GM23338 (cell line): Measurements from ENCODE around the gene TRAIP. TPM values are rescaled to one million over a fixed set of nuclear protein-coding genes. Genes with fewer than 3 reads are reported as not detected.

Experiments used
- ATAC-seq: fragments of 200-7000 bp; cut with Tn5 transposase; 3 replicates; pipeline ENCODE4 v1.9.1; 2020
- DNase-seq: peaks from one replicate; pipeline ENCODE4 v3.0.0-alpha.2; 2015; ENCODE audit warnings: low spot score
- H2AFZ ChIP-seq: fragments of 200-600 bp; sonication (generic); 2 replicates; pipeline ENCODE4 v1.8.0; 2016; ENCODE audit warnings: antibody characterized with exemption, mild to moderate bottlenecking, moderate library complexity
- H3F3A ChIP-seq: fragments of 200-600 bp; sonication (generic); replicated peaks from 2 replicates; pipeline ENCODE4 v1.8.0; 2017; ENCODE audit warnings: antibody characterized with exemption, mixed run types, low read depth
- H3K27ac ChIP-seq: fragments of 200-600 bp; sonication (generic); 2 replicates; pipeline ENCODE4 v1.6.1; 2016; ENCODE audit warnings: low read depth
- H3K27me3 ChIP-seq: fragments of 200-600 bp; sonication (generic); 2 replicates; pipeline ENCODE4 v1.8.0; 2016; ENCODE audit warnings: mild to moderate bottlenecking, mixed run types, moderate library complexity; ENCODE audit not compliant: insufficient read depth
- H3K36me3 ChIP-seq: fragments of 200-600 bp; sonication (generic); 2 replicates; pipeline ENCODE4 v1.8.0; 2016; ENCODE audit warnings: mild to moderate bottlenecking; ENCODE audit not compliant: insufficient read depth
- H3K4me1 ChIP-seq: fragments of 200-600 bp; sonication (generic); 2 replicates; pipeline ENCODE4 v1.8.0; 2016; ENCODE audit warnings: mild to moderate bottlenecking, moderate library complexity; ENCODE audit not compliant: insufficient read depth
- H3K4me2 ChIP-seq: fragments of 200-600 bp; sonication (generic); 2 replicates; pipeline ENCODE4 v1.7.1; 2017; ENCODE audit warnings: mixed run types
- H3K4me3 ChIP-seq: fragments of 200-600 bp; sonication (generic); 2 replicates; pipeline ENCODE4 v1.6.1; 2016; ENCODE audit warnings: mixed run types
- H3K79me2 ChIP-seq: fragments of 200-600 bp; sonication (generic); replicated peaks from 2 replicates; pipeline ENCODE4 v1.8.0; 2017; ENCODE audit warnings: mild to moderate bottlenecking; ENCODE audit not compliant: insufficient read depth
- H3K9me2 ChIP-seq: fragments of 200-600 bp; sonication (generic); 2 replicates; pipeline ENCODE4 v1.8.0; 2017; ENCODE audit not compliant: insufficient read depth
- H4K20me1 ChIP-seq: fragments of 200-600 bp; sonication (generic); replicated peaks from 2 replicates; pipeline ENCODE4 v1.8.0; 2017; ENCODE audit warnings: mild to moderate bottlenecking; ENCODE audit not compliant: insufficient read depth
- H3K27ac Mint-ChIP-seq: 2 replicates; pipeline ENCODE4 v1.8.0; 2020; ENCODE audit warnings: inconsistent platforms, mild to moderate bottlenecking, moderate library complexity, mixed read lengths
- H3K27me3 Mint-ChIP-seq: 3 replicates; pipeline ENCODE4 v1.8.0; 2022; ENCODE audit warnings: low read depth, mild to moderate bottlenecking, moderate library complexity, mixed read lengths, inconsistent platforms; ENCODE audit not compliant: insufficient read depth, poor library complexity
- H3K36me3 Mint-ChIP-seq: 3 replicates; pipeline ENCODE4 v1.8.0; 2021; ENCODE audit warnings: low read depth, mild to moderate bottlenecking, inconsistent platforms, moderate library complexity, mixed read lengths
- H3K4me1 Mint-ChIP-seq: 3 replicates; pipeline ENCODE4 v1.8.0; 2020; ENCODE audit warnings: mild to moderate bottlenecking, inconsistent platforms, mixed read lengths
- H3K4me3 Mint-ChIP-seq: 3 replicates; pipeline ENCODE4 v1.8.0; 2021; ENCODE audit warnings: moderate library complexity, mild to moderate bottlenecking, inconsistent platforms, mixed read lengths
- H3K9me3 Mint-ChIP-seq: 3 replicates; pipeline ENCODE4 v1.8.0; 2020; ENCODE audit warnings: moderate library complexity, mild to moderate bottlenecking, inconsistent platforms, mixed read lengths
- CREB1 ChIP-seq: fragments of 250-450 bp; sonication (Bioruptor Pico); IDR thresholded peaks from 2 replicates; pipeline ENCODE4 v1.5.0; 2020; ENCODE audit warnings: low read depth, mild to moderate bottlenecking, moderate library complexity
- CTCF ChIP-seq, 2 experiments: fragments of 200-600 bp in 1 of 2; sonication (generic) in 1 of 2; conservative IDR thresholded peaks; 2 replicates each; pipeline versions ENCODE4 v1.5.1 to v1.6.1; 2016 to 2017; ENCODE audit warnings: antibody characterized with exemption in 2 of 2, low read depth in 2 of 2, mild to moderate bottlenecking in 2 of 2, moderate library complexity in 1 of 2
- ETS1 ChIP-seq: IDR thresholded peaks from 2 replicates; pipeline ENCODE4 v1.6.1; 2016; ENCODE audit warnings: antibody characterized with exemption
- EZH2 ChIP-seq: fragments of 200-600 bp; sonication (generic); IDR thresholded peaks from one replicate; pipeline ENCODE4 v1.8.0; 2017; ENCODE audit warnings: antibody characterized with exemption, mild to moderate bottlenecking, low read depth; ENCODE audit not compliant: unreplicated experiment
- EZH2phosphoT487 ChIP-seq: fragments of 200-600 bp; sonication (generic); IDR thresholded peaks from one replicate; pipeline ENCODE4 v1.8.1; 2018; ENCODE audit warnings: antibody characterized with exemption; ENCODE audit not compliant: unreplicated experiment
- JUNB ChIP-seq: IDR thresholded peaks from one replicate; pipeline ENCODE4 v1.6.1; 2016; ENCODE audit warnings: antibody characterized with exemption; ENCODE audit not compliant: unreplicated experiment
- NANOG ChIP-seq: IDR thresholded peaks from 2 replicates; pipeline ENCODE4 v1.6.1; 2016; ENCODE audit warnings: antibody characterized with exemption, borderline replicate concordance
- POLR2AphosphoS5 ChIP-seq: IDR thresholded peaks from 2 replicates; pipeline ENCODE4 v1.6.1; 2016; ENCODE audit warnings: antibody characterized with exemption, low read depth
- REST ChIP-seq: IDR thresholded peaks from one replicate; pipeline ENCODE4 v1.6.1; 2018; ENCODE audit warnings: antibody characterized with exemption; ENCODE audit not compliant: unreplicated experiment
- STAT1 ChIP-seq: IDR thresholded peaks from one replicate; pipeline ENCODE4 v1.6.1; 2016; ENCODE audit warnings: antibody characterized with exemption; ENCODE audit not compliant: unreplicated experiment
- ZNF114 ChIP-seq: fragments of 250-450 bp; sonication (Bioruptor Pico); IDR thresholded peaks from 2 replicates; pipeline ENCODE4 v1.5.0; 2020; ENCODE audit warnings: mild to moderate bottlenecking, moderate library complexity
- ZNF331 ChIP-seq: fragments of 250-450 bp; sonication (Bioruptor Pico); IDR thresholded peaks from 2 replicates; pipeline ENCODE4 v1.5.0; 2020; ENCODE audit warnings: low read depth, mild to moderate bottlenecking, moderate library complexity
- ZNF462 ChIP-seq: fragments of 250-450 bp; sonication (Bioruptor Pico); IDR thresholded peaks from 2 replicates; pipeline ENCODE4 v1.5.0; 2020; ENCODE audit warnings: mild to moderate bottlenecking, moderate library complexity
- polyA plus RNA-seq: library from polyadenylated mRNA; unstranded; fragments of >200 nt; fragmentation: Nextera tagmentation; extraction: Ambion mirVana; gene quantifications from 2 replicates; pipeline ENCODE4 v1.2.1, GENCODE V29; 2016
- total RNA-seq: library from RNA; depleted of rRNA; stranded (reverse); fragments of >200 nt; shearing (Covaris generic); gene quantifications from 2 replicates; pipeline ENCODE4 v1.2.3, GENCODE V29; 2014

TRAIP gene
- total and polyA plus RNA-seq, 2 experiments from 2014 or later, result 15.3 to 16.6 TPM

- no peaks in the 10 kb centered on the region for H3K4me1 ChIP-seq
- H4K20me1 ChIP-seq, result no peaks in the 10 kb centered on the region
- no peaks in the 10 kb centered on the region for H3K9me2 ChIP-seq
- H3K27ac ChIP-seq, result no peak overlapping the region
- Mint-ChIP-seq H3K9me3 (no peaks in the 10 kb centered on the region), H3K27ac (no peak overlapping the region), H3K4me3 (no peak overlapping the region), H3K4me1 (no peaks in the 10 kb centered on the region; the same call in 2 of the 3 replicates), H3K36me3 (no peaks in the 10 kb centered on the region), H3K27me3 (peaks cover 6% of the 10 kb centered on the region)
- ATAC-seq (peak; percentile 31), DNase-seq (no peak)
- H3K4me2 ChIP-seq, result no peak overlapping the region
- no peaks in the 10 kb centered on the region for H3F3A ChIP-seq
- no peaks in the 10 kb centered on the region for H3K36me3 ChIP-seq
- H3K79me2 ChIP-seq, result no peaks in the 10 kb centered on the region
- no peak for TF ChIP-seq ZNF462 (CRISPR knock-in tag)
- no peak for TF ChIP-seq ZNF114 (CRISPR knock-in tag)
- TF ChIP-seq ZNF331 (CRISPR knock-in tag), result no peak
- TF ChIP-seq EZH2, result no peak
- no peak for TF ChIP-seq CREB1
- TF ChIP-seq NANOG, result no peak
- TF ChIP-seq STAT1, result no peak
- no peak for TF ChIP-seq POLR2AphosphoS5
- TF ChIP-seq EZH2phosphoT487, result no peak
- TF ChIP-seq JUNB, result no peak
- no peak for TF ChIP-seq ETS1
- TF ChIP-seq REST, result no peak
- no peak for TF ChIP-seq CTCF (conservative IDR thresholded peaks at IDR 0.05; ENCODE audit: low read depth in 2 of 2)
- no peak overlapping the region for H2AFZ ChIP-seq
- no peak overlapping the region for H3K4me3 ChIP-seq
- no peaks in the 10 kb centered on the region for H3K27me3 ChIP-seq
These were observed 61.1 kb downstream of the TRAIP start for GRCh38 chr3:49794926-49795905.
